NCI-H748 (cell line): ENCODE results near the gene PRR5.
"Not testable (repeated sequence)": the region's sequence is repeated elsewhere in the genome, so short reads cannot be mapped to it uniquely, and the experiment has no call there.

ENCODE experiments used
- DNase-seq: peaks from one replicate; lab custom pipeline; 2025; ENCODE audit not compliant: unreplicated experiment; lab: John Stamatoyannopoulos, UW

PRR5 gene, protein sequence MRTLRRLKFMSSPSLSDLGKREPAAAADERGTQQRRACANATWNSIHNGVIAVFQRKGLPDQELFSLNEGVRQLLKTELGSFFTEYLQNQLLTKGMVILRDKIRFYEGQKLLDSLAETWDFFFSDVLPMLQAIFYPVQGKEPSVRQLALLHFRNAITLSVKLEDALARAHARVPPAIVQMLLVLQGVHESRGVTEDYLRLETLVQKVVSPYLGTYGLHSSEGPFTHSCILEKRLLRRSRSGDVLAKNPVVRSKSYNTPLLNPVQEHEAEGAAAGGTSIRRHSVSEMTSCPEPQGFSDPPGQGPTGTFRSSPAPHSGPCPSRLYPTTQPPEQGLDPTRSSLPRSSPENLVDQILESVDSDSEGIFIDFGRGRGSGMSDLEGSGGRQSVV

DNA sequence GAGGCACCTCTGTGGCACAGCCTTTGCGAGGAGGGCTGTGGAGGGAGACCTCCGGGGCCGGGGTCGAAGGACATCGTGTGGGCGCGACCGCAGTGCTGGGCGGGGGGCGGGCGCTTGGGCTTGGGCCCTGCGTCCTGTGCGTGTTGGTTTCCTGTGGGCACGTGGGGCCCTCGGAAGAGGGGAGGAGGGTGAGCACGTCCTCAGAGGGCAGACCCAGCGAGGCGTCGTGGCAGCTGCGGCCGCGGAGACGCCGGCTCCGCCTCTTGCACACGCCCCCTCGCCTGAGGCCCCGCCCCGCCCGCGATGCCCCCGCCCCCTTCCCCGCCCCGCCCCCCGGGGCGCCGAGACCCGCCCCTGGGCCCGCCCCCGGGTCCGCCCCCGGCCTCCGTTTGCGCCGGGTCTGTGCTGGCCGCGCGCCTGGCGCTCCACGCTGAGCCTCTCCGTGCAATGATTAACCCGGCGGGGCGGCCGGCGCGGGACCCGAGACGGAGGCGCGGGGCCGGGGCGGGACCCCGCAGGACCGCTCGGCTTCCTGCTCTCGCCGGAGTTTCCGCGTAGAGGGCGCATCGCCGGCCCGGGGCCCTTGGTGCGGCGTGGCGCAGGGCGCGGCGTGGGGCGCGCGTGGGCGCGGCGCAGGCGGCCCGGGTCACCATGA lies at the start of gene PRR5:
Gene PRR5, plus strand, starts transcription at position 381 of the 655 bp plus-strand sequence. Its CDS starts 271 bp downstream, at position 652.
- peak; percentile 81 for DNase-seq

DNA sequence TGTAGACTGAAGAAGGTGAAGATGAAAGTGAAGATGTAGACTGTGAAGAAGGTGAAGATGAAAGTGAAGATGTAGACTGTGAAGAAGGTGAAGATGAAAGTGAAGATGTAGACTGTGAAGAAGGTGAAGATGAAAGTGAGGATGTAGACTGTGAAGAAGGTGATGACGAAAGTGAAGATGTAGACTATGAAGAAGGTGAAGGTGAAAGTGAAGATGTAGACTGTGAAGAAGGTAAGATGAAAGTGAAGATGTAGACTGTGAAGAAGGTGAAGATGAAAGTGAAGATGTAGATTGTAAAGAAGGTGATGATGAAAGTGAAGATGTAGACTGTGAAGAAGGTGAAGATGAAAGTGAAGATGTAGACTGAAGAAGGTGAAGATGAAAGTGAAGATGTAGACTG lies 49.1 kb upstream of the PRR5 start:
- not testable (repeated sequence) for DNase-seq

DNA sequence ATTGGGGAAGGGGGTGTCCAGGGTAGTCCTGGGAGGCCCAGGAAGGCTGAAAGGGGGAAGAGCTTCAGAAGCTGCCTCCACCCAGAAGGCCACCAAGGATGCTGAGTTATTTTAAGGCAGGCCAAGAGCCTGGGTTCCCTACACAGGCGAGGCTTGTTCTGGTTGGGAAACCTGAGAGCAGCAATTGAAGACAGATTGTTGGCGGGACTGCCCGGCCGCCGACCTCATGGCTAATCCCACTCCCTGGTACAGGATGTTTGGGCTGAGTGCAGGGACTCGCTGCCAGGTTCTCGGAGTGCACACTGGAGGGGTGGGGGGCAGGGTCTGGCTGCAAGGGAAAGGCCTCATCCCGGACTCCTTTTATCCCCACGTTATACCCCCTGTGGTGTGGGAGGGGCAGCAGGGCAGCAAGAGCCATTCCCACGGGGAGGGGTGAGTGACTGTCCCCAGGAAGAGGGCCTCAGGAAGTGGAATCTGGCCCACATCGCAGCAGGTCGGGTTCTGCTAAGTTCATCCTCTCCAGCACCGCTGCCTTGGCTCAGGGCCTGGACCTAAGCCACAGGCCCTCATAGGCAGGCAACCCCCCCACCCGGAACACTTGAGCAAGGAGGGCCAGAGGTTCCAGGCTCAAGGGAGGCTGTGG lies 43.6 kb upstream of the PRR5 start:
- DNase-seq, result peak; percentile 23

DNA sequence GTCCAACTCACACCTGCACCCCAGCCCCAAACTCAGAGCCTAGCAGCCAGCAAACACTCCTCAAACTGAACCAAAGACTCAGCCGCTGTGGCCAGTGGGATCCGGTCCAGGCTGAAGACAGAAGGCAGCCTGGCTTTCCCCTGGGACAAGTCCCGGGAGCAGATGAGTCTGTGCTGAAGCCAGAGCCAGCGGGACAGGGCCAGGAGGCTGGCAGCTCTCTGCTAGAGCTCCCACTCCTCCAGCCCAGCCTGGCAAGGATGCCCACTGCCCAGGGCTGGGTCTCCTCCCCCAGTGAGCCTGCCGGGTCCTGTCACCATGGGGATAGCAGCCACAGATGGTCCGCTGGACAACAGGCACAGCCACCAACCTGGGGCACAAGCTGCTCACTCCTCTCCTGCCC lies 42.9 kb upstream of the PRR5 start:
- DNase-seq, result no peak

DNA sequence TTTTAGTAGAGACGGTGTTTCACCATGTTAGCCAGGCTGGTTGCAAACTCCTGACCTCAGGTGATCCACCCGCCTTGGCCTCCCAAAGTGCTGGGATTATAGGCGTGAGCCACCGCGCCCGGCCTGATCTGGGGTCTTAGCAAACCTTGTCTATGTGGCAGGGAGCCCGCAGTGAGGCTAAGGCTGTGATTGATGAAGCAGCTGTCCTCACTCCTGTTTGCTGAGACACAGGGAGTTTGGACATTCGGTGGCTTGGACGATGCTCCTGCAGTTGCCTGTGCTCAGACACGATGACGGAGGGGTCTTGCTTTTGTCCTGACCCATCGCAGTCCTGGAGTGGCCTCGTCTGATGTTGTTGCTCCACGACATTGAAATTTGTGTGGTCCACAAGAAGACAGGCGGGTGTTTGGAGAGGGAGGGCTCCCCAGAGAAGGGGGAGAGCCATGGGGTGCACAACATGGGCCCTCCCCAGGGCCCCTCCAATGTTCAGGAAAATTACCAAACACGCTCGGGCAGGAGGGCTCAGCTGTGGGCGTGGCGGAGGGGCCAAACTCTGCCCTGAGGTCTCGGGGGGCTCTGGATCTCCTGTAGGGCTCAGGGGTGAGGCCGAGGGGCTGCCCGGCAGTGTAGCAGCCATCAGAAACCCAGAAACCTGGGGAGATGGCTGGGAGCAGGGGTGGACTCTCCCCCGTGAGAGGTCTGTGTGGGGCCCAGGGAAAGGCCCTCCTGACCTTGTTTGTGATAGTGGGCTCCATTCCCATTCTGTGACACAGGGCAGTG lies 41.8 kb upstream of the PRR5 start:
- DNase-seq, result no peak

DNA sequence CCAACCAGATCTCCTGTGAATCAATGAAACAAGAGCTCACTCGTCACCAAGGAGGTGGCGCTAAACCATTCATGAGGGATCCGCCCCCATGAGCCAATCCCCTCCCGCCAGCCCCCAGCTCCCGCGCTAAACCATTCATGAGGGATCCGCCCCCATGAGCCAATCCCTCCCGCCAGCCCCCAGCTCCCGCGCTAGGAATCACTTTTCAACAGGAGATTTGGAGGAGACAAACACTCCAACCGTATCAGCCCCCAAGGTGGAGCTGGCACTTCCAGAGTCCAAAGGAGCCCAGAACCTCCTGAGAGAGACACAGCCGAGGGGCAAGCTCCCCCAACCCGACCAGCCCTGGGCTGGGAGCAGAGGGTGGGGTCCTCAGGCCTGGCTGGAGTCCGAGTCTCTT lies 40.9 kb upstream of the PRR5 start:
- no peak for DNase-seq

DNA sequence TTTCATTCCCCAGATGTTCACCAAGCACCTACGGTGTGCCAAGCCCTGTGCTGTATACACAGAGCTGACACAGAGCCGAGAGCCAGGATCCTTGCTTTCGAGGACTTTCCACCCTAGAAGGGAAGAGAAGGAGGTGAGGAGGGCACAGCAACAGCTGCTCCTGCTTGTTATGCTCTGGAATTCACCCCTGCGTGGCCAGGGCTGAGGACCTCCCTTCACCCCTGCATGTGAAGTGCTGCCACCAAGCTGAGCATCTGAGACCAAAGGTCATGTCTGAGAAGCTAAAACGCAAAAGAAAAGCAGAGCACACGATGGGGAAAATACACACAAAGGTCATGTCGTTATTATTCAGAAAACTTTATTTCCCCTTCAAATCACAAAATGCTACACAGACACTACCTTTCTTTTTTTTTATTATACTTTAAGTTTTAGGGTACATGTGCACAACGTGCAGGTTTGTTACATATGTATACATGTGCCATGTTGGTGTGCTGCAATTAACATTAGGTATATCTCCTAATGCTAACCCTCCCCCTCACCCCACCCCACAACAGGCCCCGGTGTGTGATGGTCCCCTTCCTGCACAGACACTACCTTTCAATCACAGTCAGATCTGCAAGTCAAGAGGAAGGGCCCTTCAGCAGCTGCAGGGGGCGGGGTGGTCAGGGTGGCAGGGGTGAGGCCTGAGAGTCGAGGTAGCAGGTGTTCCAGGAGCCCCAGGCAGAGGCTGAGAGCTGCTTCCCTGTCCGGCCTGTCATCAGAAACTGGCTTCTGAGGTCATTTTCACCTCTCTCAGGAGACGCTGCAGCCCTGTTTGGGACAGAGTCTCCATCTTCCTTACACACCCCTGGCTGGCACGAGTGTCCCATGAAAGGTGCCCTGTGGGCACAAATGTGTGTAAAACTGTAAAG lies 40.1 kb upstream of the PRR5 start:
- DNase-seq, result peak; percentile 27

DNA sequence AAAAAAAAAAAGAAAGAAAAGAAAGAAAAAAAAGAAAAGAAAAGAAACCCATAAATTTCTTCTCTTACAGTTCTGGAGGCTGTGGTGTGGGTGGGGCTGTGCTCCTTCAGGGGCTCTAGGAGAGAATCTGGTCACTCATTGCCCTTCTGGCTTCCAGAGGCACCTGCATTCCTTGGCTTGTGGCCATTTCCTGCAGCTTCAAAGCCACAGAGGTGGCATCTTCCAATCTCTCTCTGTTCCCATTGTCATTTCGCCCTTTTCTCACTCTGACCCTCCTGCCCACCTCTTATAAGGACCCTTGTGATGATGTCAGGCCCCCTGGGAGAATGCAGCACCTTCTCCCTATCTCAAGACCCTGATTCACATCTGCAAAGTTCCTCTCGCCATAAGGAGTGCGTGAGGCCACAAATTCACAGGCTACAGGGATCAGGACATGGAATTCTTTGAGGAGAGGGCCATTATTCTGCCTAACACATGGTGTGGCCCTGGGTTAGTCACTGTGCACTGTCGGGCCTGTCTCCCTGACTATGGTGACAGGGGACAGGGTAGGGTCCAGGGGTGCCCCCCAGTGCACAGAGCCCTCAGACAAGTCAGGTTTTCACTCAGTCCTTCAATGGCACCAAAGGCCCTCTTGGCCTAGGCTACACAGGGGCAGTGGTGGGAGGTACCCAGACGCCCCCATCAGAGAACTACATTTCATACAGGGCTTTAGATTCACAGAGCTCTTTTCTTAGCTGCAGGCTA lies 38.6 kb upstream of the PRR5 start:
- DNase-seq, result no peak

DNA sequence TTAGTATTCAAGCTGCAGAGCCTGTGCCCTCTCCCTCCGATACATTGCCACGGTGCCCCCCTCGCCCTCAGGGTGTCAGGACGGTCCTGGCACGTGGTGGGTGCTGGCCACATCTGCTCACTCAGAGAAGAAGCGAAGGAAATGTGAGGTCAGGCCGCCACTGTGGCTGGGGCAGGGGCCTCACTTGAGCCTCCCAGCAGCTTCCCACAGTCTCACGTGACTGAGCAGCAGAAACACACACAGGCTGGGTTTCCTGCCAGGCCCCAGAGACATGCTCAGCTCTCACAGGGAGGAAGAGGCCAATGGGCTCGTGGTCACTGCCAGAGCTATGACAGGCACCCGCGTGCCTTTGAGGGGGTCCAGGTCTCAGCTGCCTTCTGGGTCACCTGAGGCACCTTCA lies 37.9 kb upstream of the PRR5 start:
- no peak for DNase-seq

DNA sequence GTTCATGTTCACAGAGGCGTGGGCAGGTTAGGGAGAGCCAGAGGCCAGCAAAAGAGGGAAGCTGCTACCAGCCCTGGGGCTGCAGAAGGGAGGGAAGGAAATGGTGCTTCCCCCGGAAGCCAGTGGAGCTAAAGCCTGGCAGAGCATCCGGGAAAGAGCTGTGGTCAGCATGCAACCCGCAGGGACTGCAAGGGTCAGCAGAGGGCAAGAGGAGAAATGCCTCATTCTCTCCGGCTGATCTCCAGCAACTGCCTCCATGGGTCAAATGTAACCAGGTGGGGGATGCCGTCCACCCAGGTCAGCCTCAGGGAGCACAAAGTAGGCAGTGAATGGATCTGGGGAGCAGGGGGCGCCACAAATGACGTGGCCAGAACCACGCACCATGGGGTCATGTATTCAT lies 36.9 kb upstream of the PRR5 start:
- no peak for DNase-seq

DNA sequence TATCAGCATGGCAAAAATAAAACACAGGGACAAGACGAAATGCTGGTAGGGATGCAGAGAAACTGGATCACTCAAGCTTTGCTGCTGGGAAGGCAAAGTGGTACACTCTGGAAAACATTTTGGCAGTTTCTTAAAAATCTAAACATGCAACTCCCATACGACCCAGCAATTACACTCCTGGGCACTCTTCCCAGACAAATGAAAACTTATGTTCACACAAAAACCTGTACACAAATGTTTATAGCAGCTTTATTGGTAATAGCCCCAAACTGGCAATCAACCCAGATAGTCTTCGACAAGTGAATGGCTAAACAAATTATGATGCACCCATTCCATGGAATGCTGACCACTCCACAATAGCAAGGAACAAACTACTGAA lies 35.8 kb upstream of the PRR5 start:
- no peak for DNase-seq

DNA sequence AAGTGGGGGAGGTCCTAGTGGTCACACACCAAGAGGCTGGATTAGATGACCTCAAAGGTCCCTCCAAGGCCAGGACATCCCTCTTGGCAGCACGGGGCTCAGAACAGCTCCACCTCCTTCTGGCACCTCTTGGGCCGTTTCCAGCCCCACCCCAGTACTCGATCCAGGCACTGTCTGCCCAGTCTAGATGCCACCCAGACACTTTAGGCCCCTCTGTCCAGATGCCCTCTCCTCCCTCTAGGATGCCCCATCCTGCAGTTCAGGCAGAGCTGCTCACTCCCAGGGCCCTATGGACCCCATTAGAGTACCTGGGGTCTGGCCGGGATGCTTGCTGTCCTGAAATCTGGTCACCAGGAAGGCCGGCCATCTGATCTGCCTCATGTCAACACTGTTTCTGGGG lies 34.7 kb upstream of the PRR5 start:
- DNase-seq, result no peak

DNA sequence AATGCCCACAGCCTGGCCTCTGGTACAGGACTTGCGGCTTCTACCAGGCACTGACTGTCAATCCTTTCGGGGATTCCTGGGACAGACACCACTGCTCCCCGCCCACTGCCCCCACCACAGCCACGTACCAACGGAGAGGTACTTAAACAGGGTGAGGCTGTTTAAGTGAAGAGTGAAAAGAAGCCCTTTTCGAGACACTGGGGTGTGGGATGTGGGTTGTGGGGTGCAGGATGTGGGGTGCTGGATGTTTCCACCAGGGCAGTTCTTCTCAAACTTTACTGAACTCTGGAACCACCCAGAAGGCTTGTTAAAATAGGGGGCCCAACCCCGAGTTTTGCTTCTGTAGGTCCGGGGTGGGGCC lies 34.2 kb upstream of the PRR5 start:
- DNase-seq, result no peak

DNA sequence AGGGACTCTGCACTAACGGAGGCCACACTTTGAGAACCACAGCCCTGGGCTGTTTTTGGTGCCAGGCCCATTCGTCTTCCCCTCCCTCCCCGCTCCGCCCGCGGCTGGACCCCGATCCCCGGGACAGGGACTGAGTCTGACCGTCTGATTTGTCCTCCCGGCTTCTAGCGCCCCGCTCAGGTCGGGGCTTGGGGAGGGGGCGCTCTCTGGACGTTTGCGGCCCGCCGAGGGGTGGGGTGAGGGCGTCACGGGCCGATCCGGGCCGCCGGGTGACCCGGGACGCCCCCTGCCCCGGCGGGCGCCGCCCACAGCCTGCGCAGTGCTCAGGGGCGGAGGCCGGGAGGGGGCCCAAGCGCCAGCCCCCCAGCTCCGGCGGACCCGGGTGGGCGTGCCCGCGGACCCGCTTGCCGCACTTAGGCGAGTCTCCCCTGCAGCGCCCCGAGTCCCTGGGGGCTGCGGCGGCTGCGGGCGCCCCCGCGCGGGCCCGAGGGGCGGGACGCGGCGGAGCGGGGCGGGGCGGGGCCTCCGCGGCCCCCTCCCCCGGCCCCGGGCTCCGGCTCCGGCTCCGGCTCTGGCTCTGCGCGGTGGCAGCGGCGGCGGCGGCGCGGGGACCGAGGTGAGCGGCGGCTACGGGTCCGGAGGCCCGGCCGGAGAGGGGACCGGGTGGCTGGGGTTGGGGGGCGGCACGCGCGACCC lies 33.7 kb upstream of the PRR5 start:
- DNase-seq, result peak; percentile 34

DNA sequence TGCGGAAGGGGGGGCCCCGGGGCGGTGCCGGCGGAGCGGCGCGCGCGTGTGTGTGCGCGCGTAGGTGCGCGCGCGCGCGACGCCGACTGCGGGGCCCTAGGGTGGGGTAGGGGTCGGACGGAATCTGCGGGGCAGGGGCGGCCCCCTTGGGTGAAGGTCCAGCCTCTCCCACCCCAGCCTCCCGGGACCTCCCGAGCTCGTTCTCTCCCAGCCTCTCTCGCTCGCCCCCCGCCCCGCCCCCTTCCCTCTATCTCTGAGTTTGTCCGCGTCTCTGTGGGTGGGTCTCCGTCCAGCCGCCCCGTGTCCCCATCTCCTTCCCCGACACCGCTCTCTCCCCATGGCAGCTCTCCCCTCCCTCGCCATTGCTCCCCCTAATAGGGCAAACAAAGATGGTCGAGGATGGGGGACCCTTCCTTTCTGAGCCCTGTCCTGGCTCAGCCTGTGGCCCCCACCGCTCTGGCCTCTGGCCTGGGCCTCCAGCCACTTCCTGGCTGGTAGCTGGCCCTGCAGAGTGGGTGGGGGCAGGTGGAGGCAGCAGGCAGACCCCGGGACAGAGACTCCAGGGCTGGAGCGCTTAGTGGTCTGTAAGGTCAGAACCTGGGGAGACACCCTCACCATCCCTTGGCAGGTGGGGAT lies 33.0 kb upstream of the PRR5 start:
- no peak for DNase-seq

DNA sequence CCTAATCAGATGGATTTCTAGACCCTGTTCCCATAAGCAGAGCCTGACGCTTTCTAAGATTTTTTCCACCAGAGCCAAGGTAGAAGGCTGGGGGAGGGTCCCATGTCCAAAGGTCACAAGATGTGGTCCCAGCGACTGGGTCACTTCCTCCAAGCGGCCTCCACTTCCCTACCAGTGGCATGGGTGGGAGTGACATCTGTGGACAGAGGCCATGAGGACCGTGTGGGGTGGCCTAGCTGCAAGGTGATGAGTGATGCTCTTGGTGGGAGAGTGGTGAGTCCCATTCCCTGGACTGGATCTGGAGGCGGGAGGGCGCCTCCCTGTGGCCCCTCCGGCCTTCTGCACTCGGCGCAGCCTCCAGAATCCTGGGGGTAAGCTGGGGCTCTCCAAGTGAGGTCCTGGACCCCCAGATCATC lies 32.4 kb upstream of the PRR5 start:
- peak; percentile 58 for DNase-seq

DNA sequence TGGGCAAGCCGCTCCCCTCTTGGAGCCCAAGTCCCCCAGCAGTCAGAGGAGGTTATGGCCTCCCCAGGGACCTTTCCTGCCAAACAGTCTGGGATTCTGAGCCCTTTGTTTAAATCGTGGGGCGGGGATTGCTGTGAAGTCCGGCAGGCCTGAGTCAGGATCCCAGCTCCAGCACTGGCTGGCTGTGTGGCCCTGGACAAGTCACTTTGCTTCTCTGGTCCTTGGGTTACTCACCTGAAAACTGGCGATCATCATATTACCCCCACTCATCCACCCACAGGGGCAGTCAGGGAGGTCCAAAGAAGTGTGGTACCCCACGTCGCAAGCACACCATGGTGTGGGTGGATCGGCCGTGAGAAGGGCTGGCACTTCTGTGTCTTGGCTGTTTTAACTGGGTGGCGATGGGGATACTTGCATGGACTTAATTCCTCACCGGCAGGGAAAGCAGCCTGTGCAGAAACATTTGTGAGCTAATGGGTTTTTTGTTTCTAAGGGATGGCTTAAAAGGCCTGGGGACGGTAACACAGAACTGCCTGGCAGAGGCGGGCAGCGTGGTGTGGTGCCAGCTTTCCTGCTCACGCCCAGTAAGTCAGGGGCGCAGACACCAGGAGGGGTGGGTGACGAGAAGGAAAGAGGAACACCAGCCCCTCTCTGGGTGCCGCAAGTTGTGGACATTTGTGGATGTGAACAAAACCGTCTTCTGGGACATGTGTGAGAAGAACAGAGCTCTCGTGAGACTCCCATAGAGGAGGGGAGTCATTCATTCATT lies 31.6 kb upstream of the PRR5 start:
- no peak for DNase-seq

DNA sequence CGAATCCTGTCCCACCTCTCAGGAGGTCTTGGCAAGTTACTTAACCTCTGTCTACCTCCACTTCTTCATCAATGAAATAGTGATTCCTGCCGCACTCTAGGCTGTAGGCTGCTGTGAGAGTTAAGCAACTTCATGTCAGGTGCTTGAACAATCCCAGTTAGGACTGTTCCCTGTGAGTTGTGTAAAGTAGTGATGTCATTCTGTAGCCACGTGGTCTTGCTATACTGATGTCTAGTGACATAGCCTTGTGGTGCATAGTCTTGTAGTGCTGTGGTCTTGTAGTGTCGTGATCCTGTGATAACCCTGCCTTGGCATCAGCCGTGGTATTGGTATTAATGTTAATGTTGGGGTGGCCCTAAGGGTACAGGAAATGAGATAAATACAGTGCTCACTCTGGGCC lies 30.3 kb upstream of the PRR5 start:
- DNase-seq, result no peak
